NCI-H82 treated with DMSO at 0.1 percent for 48 hours (cell line): ENCODE results near the gene CRELD2.

Source experiments
- DNase-seq: peaks from one replicate; lab custom pipeline; 2025; ENCODE audit not compliant: unreplicated experiment; lab: John Stamatoyannopoulos, UW

The CRELD2 gene

DNA sequence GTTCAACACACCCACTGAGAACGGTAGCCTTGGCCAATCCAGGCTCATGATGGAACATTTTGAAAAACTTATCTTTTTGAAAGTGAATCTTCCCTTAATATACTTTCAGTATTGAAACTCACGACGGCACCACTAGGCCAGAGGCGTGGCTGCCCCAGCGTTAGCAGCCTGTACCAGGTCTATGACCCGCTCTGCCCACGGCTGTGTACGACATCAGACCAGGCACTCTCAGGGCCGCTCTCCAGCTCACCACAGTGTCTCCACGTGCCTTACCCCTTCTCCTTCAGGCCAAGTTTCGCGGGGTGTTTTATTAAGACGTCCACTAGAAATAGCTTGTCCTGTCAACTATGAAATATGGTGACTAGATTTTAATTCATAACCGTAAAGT lies 31.4 kb upstream of the CRELD2 start:
- DNase-seq, result no peak

DNA sequence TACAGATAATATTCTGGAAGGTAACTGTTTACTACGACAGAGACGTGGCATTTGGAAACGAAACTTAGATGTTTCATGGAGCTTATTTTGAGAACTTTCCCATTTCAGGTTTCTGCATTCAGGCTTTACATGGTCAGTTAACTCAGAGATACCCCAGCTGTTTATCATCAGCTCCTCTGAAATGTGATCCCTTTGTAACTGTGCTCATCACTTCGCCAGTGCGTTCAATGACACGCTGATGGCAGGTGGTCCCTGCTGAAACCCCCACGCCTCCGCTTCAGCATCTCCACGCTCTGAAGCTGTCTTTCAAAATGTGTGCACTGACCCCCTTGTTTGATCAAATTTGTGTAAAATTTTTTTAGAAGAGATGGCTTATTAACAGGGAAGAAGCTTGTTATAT lies 30.7 kb upstream of the CRELD2 start:
- no peak for DNase-seq

DNA sequence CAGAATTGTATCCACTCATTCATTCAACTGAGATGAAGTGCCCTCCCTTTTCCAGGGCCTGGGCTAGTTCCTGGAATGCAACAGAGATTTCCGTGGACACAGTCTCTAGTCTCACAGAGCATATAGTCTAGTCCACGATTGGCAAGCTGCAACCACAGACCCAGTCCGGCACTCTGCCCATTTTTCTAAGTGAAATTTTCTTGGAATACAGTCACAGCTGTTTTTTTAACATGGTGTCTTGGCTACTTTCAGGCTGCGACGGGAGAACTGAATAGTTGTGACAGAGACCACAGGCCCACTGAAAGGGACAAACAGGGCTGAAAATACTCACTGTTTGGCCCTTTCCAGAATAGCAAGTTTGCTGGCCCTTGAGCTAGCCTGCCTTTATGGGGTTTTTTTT lies 29.4 kb upstream of the CRELD2 start:
- DNase-seq, result no peak

DNA sequence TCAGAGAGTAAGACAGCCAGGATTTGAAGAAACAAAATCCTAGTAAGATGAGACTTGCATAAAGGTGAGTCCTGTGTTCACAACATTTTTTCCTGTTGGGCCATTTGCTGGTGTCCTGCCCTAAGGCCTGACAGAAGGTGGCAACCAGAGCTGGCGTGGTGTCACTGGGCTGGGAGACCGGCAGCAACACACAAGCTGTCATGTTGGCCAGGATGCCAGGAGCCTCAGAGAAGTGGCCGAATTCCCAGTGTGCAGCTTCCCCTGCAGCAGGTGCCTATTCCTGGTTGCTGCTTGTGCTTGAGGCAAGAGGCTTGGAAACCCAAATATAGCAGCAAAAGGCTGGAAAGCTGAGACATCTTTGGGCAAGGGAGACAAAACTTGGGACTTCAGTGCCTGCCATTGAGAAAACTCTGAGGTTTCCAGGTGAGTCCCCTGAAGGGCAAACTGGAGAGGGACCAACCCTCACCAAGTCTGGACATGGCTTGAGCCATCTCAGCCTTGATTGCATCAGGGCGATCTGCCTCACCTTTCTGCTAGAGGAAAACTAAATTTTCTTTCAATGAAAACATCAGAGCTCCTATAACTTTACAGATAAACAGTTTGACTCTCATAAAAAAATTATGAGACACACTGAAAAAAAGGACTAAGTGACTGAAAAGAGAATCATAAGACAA lies 26.1 kb upstream of the CRELD2 start:
- no peak for DNase-seq

DNA sequence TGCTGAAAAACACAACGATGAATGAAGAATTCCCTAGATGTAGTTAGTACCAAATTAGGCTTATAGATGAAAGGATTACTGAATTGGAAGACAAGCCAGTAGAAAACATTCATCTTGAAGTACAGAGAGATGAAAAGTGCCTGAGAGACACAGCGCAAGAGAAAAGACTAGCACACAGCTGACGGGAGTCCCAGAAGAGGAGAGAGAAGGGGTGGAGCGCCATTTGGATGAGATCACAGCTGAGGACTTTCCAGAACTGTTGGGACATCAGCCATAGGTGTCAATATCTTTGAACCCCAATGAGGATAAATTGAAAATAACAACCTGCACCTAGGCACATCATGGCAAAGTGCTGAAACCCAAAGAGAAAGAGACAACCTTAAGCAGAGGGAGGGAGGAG lies 25.4 kb upstream of the CRELD2 start:
- no peak for DNase-seq

DNA sequence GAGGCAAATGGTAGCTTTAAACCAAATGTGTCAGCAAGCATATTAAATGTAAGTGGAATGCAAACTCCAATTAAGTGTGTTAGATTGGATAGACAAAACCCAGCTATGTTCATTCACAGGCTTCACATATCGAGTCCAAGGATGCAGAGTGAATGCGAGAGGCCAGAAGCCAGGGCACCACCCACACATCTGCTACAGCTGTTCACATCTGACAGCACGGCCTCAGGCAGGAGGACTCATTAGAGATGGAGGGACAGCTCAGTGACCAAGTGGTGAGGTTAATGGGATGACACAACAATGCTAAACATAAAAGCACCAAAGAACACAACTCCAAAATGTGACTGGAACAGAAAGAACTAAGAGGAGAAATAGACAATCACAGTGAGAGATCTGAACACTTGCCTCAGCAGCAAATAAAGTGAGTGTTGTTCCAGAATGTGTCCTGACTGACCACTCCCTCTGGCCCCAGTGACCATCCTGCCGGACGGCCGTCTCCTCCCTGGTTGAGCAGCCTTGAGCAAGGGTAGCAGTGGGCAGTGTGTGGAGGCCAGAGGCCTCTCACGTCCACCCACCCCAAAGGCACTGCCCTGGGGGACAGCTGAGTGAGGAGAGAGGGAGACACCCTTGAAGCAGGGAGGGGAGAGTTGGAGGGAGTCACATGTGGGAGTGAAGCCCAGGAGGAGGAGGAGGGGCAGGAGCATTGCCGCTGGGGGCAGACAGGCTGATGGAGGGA lies 23.9 kb upstream of the CRELD2 start:
- DNase-seq, result no peak

DNA sequence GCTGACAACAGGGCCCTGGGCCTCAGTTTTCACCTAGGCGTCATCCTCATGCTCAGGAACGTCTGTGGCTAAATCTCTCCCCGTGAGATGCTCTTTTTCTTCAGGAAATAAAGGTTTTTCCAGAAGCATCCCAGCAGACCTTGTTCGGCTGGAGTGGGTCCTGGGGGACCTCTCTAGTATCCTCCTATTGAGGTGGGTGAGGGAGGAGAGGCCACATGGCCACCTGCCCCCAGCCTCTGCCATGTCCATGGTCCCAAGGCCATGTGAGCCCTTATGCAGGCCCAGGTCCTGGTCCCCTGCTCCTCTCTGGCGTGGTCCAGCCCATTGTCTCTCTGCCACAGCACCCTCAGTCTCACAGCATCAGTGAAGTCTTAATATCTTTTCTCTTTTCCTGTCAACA lies 22.2 kb upstream of the CRELD2 start:
- DNase-seq, result no peak

DNA sequence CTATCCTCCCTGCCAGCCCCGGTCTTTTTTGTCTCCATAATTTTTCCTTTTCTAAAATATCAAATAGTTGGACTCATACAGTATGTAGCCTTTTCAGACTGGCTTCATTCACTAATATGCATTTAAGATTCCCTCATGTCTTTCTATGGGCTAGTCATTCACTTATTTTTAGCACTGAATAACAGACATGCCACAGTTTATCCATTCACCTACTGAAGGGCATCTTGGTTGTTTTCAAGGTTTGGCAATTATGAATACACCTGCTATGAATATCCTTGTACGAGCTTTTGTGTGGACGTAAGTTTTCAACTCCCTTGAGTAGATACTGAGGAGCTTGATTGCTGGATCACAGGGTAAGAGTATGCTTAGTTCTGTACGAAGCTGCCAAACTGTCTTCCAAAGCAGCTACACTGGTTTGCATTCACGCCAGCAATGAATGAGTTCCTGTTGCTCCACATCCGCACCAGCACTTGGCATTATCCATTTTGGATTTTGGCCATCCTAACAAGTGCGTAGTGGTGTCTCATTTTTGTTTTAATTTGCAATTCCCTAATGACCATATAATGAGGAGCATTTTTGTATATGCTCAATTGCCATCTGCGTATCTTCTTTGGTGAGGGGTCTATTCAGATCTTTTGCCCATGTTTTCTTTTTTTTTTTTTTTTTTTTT lies 21.3 kb upstream of the CRELD2 start:
- DNase-seq, result no peak

DNA sequence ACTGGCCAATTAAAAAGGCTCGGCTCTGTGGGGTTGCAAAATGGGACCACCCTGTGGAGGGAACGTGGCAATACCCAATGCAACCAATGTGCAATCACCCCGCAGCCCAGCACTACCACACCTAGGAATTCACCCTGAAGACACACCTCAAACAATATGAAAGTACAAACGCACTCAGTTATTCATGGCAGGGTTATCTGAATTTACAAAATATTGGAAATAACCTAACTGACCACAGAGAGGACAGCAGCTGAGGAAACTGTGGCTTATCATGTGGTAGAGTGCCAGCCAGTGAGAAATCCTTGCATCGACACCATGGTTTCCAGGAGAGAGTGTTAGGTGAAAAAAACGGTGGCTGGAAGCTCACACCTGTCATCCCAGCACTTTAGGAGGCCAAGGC lies 18.9 kb upstream of the CRELD2 start:
- DNase-seq, result no peak

DNA sequence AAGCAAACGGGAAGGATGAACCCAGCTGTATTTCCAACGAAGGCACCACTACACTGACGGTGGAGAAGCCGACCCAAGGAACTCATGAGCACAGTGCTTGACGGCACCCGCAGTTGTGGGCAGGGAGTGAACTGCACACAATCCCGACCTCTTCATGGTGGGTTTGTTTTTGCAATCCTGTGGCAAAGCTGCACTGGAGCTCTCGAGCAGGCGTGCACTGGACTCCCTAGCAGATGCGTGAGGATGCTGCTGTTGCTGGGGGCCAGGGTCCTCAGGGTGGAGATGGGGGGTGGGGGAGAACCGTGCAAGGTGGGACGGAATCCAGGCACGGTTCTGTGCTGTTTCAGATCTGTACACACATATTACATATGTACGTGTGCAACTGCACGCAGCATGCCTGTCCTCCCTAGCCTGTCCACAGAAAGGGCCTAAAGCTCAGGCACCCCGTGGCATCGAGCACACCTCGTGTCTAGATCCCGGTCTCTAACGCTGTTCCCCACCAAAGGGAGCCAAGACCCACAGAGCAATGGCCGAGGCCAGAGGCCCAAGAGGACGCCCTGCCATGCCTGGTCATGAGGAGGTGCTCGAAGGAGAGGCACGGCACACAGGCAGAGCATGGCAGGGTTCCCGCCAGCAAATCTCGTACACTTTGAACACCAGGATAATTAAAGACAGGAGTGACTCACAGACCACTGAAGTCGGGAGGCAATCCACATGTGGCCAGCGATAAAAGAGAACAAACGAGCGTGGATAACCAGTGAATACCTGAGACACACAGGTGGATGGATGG lies 17.8 kb upstream of the CRELD2 start:
- DNase-seq, result no peak

DNA sequence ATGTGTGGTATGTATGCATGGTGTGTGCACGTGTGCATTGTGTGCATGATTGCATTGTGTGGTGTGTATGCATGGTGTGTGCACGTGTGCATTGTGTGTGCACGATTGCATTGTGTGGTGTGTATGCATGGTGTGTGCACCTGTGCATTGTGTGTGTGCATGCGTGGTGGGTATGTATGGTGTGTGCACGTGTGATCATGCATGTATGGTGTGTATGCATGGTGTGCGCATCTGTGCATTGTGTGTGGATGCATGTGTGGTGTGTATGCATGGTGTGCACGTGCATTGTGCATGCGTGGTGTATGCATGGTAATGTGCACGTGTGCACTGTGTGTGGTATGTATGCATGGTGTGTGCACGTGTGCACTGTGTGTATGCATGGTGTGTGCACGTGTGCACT lies 17.0 kb upstream of the CRELD2 start:
- DNase-seq, result no peak

DNA sequence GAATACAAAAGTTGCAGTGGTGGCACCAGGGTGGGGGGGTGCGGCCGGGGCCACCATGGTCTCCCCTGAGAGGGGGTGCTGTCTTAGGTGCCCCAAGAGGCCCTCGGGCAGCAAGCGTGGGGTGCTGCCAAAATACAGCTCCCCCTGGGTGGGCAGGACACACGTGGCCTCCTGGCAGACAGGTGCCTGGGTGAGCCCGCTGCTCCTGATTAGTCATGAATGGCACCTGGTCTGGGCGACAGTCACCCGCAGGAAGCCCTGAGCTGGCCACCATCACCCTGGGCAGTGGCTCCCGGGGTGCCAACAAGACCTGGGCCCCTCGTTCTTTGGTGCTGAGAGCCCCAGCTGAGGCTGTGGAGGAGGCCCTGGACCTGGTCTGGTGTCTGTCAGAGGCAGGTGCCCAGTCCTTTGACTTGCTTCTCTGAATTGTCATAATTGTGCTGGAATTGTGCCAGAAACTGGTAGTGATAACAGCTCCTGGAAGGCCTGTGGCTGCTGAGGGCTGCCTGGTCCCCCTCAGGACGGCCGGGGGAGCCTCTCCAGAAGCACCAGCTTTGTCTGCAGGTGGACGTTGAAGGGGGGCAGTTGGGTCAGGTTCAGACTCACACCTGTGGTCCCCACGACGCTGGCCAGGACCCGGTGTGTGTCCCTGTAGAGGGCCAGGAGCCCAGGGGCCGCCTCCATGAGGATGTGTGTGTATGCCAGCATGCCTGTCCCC lies 15.0 kb upstream of the CRELD2 start:
- no peak for DNase-seq

DNA sequence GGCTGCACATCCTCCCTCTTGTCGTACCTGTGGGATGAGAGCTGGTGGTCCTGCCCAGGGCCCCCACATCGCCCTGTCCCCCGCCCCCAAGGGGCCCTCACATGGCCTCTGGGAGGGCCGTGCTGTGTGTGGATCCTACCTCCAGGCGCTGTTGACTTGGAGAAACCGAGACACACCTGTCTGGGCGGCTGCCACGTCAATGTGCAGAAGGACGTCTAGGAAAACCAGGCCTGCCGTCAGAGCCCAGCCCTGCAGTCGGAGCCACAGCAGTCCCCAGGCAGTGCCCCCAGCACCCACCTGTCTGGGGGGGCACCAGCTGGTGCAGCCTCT lies 14.4 kb upstream of the CRELD2 start:
- DNase-seq, result no peak

DNA sequence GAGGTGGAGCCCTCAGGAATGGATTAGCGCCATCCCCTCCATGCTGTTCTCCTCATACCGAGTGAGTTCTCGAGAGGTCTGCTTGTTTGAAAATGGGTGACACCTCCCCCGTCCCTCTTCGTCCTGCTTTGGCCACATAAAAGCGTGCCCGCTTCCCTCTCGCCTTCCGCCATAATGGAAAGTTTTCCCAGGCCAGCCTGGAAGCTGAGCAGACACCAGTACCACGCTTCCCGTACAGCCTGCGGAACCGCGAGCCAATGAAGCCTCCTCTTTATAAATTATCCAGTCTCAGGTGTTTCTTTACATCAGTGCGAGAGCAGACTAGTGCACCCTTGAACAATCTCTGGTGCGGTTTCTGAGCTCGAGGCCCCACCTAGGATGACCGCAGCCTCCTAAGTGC lies 13.0 kb upstream of the CRELD2 start:
- no peak for DNase-seq

DNA sequence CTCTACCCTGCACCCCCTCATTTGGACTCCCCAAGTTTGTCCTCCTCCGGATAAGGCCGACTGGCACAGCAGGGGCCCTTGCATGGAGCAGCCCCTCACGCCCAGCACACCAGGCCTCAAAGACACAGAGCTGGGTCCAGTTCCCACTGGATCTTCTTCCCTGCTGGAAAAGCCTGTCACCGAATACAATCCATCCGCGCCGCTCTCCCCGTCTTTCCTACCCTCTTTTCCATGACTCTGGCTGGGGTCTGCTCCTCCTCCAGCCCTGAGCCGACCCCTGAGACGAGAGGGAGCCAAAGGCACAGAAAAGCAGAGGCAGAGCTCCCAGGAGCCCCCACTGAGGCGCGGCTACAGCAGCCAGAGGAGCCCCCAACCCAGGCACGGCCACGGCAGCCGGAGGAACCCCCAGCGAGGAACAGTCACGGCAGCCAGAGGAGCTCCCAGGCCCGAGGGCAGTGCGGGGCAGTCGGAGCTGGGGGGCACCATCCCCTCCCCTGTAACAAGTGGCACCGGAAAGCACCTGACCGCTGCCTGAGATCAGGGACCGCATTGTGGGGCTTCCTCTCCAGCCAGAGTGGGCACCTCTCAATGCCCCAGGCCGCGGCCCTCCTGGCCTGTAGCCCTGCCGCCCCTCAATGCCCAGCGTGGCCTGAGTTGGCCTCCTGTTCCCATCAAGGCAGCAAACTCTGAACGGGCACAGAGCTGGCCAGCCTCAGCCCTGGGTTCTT lies 12.2 kb upstream of the CRELD2 start:
- no peak for DNase-seq

DNA sequence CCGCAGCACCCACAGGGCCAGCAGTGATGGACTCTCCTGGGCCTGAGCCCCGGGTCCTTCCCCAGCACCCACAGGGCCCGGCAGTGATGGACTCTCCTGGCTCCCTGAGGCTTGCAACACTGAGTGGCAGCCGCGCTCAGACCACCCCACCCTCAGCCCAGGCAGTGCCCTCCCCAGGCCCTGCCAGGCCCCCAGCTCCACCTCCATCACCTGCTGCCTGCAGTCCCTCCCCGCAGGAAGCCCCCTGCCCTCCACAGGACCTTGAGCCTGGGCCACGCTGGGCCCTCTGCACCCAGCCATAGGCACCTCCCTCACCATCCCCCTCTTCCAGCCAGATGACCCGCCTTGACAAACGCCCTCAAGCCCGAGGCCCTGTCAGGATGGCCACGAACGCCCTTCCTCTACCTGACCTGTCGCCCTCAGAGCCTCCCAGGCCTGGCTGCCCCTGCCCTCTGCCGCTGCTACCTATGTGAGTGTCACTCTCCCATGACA lies 11.6 kb upstream of the CRELD2 start:
- no peak for DNase-seq

DNA sequence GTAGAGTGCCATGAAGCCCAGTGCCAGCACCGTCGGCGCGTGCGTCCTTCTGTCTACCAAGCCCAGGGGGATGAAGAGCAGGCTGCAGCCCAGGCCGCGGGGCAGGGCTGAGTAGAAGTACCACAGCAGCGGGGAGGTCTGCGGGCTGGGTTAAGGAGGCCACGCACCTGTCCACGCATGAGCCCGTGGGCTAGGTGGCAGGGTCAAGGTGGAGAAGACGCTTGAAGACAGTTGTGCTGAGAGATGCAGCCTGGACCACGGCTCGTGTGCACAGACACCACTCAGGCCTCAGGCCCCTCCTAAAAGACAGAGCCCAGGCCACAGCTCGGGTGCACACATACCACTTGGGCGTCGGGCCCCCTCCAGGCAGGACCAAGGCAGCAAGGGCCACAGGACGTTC lies 10.6 kb upstream of the CRELD2 start:
- DNase-seq, result no peak

DNA sequence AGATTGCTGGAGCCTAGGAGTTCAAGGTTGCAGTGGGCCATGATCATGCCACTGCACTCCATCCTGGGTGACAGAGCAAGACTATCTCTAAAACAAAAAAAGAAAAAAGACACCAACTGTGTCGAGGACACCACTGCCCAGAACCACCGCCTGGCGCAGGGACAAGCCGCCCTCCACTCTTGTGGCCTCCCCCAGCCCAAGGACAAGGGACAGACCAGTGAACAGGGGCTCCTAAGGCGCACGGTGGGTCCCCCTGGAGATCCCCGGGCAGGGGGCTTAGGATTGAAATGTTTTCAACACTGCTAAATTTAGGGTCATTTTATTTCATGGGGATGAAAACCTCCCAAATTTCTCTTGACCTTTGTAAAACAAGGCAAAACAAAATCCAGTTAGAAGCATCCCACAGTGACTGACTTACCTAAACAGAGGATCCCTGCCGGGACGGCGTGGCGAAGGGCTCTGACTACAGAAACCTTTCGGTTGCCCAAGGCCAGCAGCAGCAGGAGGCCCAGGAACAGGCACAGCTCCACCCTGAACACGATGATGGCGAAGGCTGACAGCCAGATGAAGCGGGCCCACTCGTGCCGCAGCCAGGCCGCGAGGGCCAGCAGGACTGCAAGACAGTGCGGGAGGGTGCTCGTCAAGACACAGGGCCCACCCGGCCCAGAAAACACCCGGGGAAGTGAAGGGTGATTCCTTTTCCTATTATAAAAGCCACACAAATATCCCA lies 8.8 kb upstream of the CRELD2 start:
- no peak for DNase-seq

DNA sequence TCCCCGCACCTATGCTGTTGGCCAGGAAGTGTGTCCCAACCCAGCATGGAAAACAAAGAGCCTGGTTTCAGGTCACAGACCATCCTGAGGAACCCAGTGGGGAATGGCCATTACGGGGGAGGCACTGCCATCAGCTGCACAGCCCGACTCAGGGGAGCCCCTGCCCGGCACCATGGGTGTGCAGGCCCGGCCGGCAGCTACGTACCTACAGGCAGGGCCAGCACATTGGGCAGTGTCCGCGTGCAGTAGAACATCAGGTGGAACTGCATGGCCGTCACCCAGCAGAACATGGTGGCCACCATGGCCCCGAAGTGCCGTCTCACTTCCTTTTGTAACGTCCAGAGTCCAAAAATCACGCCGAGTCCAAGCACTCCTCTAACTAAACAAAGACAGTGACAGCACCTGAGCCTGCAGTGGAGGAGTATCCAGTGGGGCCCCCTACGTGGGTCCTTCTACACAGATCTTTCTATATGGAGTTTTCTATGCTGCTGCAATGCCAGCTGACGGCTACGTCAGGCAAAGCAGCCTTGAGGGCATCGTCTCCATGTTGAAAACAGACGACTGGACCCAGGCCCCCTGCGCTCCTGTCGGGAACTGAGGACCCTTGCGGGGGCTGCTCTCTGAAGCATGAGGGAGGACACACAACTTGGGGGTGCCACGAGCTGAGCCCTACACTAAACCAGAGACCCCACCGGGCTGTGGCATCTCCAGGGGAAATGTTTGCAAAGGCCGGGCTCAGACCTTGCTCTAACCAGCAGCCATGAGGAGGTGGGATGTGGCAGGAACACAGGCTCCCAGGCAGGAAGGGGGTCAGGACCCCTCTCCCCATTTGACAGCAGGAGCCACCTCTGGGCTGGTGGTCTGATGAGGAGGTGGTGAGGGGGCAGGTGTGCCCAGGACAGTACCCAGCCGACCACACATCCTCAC lies 7.9 kb upstream of the CRELD2 start:
- DNase-seq, result no peak
